C4-2B (cell line): ENCODE data around the gene LYSMD3.

Experiments
- ZFX ChIP-seq: fragments of 450-650 bp; IDR thresholded peaks from 2 replicates; pipeline ENCODE4 v1.6.1; 2017
- TF ChIP-seq, protein P1 (sequence below): fragments of 450-650 bp; conservative IDR thresholded peaks from 2 replicates; pipeline ENCODE4 v1.5.1; 2017; ENCODE audit warnings: mild to moderate bottlenecking

- TF ChIP-seq, protein P1, sequence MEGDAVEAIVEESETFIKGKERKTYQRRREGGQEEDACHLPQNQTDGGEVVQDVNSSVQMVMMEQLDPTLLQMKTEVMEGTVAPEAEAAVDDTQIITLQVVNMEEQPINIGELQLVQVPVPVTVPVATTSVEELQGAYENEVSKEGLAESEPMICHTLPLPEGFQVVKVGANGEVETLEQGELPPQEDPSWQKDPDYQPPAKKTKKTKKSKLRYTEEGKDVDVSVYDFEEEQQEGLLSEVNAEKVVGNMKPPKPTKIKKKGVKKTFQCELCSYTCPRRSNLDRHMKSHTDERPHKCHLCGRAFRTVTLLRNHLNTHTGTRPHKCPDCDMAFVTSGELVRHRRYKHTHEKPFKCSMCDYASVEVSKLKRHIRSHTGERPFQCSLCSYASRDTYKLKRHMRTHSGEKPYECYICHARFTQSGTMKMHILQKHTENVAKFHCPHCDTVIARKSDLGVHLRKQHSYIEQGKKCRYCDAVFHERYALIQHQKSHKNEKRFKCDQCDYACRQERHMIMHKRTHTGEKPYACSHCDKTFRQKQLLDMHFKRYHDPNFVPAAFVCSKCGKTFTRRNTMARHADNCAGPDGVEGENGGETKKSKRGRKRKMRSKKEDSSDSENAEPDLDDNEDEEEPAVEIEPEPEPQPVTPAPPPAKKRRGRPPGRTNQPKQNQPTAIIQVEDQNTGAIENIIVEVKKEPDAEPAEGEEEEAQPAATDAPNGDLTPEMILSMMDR = no peak
- no peak for TF ChIP-seq ZFX
These were observed 56.5 kb downstream of the LYSMD3 start for GRCh38 chr5:90472783-90473395.
